Fibroblast of skin of right quadriceps (primary cell): ENCODE data around the gene ROBO1.

Experiments
- DNase-seq: peaks from one replicate; pipeline ENCODE4 v3.0.0-alpha.2; 2013

ROBO1 gene

DNA sequence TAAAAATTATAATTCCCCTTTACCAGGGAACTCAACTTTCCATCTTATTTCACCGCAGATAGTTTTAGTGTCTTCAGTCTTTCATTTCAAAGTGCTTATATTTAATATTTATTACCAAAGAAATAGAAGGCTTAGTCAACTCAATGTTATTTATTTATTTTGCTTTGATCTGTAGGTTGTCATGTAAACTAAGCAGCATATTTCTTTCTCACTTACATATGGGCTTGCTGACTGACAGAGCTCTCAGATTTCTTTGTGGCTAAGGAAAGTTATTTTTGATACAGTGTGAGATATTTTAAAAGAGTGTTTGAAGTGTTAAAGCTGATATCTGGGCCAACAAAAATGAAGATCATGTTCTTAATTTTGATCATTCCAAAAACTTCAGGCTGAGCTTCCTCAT is 331.4 kb downstream of the ROBO1 start:
- no peak for DNase-seq

DNA sequence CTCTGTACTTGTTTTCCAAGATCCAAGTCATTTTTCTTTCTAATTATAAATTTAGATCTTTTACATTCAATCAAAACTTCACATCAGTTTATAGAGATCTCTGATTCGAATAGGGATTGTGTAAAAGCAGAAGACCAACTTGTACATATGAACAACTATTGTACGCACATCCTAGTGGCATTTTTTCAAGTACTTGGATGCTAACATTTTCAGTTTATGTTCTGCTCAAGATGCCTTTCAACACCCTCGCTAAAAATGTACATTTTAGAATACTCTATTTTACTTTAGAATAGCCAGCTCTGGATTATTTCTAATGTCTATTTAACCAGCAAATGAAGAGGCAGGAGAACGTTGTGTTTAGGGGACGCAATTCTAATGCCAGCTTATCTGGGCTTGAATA is 340.7 kb downstream of the ROBO1 start:
- DNase-seq, result no peak

DNA sequence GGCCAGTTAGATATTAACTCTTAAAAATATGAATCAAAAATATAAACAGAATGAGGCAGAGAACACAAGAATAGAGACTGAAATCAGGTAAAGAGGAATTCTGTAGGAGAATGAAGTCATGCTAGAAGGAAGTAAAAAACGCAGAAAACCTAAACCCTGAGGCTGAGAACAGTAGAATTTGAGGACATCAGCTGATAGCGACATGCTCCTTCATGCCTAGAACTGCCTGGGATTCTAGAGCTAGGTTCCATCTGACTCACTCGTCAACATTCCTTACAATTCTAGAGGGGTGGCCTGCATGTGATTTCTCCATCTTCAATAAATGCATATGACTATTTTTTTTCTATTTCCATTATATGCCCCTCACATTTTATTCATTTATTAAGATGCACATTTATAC is 343.0 kb downstream of the ROBO1 start:
- DNase-seq, result no peak

DNA sequence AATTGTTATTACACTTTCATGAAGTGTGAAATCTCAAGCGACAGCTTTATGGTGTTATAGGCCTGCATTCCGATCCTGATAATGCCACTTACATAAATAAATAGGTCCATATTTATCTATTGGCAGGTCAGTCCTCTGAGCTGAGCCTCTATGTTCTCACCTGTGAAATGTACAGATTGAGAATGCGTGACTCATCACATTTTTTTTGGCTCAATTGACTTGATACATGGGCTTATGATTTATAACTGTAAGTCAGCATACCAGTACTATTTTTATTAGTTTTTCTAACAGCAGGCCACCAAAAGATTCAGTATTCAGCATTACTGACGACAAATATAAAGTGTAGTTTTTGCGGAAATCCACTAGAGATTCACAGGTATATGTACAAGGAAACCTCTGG is 344.4 kb downstream of the ROBO1 start:
- no peak for DNase-seq

DNA sequence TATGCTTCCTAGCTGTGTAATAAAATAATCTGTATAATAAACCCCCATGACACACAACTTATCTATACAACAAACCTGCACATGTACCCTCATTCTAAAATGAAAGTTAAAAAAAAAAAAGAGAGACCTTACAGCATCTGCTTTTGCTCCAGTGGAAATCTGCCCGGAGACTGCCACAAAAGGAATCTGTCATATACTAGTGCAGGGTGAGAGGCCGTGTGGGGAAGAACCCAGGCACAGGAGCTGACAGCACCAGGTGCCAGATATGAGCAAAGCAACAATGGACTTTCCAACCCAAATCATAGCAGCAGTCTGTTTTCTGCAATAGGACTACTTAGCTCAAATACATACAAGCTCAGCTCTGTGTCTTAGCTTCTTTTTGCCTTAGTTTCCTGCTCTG is 346.5 kb downstream of the ROBO1 start:
- DNase-seq, result no peak

DNA sequence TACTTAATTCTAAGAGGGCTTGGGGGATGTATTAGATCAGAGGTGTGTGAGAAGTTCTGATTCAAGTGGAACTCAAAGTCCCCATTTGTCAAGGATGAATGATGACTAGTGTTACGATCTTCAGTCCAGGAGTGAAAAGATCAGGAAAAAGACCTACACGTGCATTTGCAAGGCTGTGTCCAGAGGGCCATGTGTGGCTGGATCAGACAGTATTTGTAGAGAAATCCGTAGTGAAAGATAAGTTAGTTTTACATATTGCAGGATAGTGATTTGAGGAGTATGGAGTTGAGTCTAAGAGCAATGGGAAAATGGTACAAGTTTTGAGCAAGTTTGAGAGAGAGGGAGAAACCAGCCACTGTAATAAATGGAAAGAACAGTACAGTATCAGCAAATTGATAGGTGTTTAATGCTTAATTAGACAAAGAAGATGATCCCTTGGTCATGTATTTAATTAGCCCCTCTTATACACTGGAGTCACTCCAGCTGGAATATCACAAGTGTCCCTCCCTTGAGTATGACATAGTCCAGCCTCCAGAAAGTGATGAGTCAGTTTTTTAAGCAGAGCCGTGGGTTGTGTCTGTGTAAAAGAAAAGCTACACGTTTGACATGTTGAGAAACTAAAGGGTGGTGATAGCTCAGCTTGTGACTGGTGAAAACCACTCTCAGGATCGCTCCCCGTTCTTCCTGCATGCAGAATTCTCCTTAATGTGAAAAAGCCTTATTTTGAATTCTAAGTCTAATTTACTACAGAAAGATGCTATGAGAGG is 348.8 kb downstream of the ROBO1 start:
- no peak for DNase-seq

DNA sequence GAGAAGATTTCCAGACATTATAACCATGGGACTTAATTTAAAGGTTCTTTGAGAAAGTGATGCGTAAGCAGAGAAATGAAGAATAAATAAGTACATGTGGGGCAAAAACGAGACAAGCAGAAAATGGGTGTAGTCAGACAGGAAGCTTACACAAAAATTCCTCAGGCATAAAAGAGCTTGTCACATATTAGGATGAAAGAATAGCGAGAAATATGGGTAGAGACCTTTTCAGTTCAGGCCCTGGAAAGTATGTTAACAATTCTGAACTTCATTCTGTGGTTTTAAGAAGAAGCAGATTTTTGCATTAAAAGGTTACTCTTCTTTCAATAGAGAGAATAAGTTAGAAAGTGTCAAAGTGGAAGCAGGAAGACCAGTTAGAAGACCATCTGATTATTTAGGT is 352.4 kb downstream of the ROBO1 start:
- DNase-seq, result peak; percentile 24

DNA sequence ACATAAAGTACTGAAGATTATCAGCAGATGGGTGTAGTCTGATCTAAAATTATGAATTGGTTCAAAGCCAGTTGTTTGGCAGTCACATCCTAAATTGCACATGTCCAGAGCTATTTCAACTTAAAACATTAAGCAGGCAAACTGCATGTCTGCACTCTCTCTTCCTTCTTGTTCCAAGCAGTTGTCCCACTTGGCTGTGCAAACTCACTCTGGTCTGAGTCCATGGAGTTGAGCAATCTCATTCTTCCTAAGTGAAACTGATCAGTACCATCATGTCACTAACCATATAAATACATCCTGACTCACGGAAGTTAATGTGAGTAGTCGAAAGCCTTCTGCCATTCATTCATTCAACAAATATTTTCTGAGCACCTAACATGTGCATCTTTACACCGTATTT is 353.0 kb downstream of the ROBO1 start:
- peak; percentile 58 for DNase-seq

DNA sequence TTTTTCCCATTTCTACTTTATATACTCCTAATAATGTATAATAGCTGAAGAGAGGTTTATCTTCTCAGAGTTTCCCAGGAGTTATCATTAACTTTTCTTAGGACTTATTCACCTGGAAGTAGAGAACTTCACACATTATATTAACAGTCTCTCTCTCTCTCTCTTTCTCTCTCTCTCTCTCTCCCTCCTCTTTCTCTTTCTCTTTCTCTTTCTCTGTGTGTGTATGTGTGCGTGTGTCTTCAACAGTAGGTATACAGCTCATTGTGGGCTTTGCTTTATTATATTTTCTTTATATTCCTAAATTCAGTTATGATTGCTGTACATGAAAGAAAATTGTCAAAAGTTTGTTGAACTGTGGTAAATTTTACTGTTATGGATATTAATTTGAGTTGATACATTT is 353.8 kb downstream of the ROBO1 start:
- no peak for DNase-seq

DNA sequence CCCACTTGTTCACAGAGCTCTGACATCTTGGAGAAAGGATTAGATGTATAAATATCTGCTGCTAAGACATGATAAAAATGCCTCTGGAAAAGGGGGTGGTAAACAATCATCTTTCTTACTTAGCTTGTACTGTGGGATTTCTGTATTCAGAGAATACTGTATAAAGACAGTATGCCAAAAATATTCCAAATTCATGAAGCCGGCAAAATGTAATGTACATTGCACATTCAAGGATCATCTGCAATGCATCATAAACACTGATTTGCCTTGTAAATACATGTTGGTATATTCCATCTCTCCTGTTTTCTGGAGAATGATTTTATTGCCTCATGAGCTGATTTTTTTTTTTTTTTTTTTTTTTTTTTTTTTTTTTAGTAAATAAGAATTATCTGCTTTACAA is 355.3 kb downstream of the ROBO1 start:
- DNase-seq, result no peak

DNA sequence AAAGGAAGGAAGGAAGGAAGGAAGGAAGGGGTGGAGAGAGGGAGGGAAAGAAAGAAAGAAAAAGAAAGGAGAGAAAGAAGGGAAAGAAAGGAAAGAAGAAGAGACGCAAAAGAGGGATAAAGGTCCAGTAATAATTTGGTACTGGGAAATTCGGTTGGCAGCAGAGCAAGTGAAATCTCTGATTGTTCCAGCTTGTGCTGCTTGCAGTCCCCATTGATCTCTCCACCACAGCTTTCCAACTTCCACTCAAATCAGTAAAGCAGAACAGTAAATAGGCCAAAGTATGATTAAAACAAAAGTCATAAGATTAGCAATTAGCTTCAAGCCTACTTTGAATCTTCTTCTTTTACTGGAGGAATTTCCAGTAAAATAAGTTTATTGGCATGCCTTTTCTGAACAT is 357.2 kb downstream of the ROBO1 start:
- no peak for DNase-seq

DNA sequence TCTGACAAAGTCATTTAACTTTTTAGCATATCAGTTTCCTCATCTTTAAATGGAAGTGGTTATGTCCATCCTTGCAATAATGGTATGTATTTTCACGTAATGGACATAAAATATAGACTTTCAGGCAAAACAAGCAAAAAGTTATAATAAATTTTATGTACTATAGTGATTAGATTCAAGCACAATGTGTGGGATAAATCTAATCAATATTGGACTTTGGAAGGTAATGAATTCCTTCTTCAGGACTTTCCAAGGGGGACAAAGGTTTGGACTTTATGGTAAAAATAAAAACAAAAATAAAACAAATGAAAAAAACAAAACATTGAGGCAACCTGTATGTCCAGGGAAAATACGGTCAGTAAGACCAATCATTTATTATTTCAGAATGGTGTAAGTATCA is 357.7 kb downstream of the ROBO1 start:
- DNase-seq, result no peak

DNA sequence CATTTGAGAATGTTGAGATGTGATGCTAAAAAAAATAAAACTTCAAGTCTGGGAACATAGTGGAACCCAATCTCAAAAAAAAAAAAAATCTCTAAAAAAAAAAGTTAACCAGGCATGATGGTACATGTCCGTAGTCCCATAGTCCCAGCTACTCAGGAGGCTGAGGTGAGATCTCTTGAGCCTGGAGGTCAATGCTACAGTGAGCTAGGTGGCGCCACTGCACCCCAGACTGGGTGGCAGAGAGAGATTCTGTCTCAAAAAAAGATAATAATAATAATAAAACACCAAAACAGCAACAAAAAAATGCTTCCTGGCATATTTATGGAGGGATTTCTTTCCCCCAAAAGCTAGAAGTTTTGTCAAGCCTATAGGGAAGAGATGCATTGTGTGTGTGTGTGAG is 361.6 kb downstream of the ROBO1 start:
- DNase-seq, result no peak

DNA sequence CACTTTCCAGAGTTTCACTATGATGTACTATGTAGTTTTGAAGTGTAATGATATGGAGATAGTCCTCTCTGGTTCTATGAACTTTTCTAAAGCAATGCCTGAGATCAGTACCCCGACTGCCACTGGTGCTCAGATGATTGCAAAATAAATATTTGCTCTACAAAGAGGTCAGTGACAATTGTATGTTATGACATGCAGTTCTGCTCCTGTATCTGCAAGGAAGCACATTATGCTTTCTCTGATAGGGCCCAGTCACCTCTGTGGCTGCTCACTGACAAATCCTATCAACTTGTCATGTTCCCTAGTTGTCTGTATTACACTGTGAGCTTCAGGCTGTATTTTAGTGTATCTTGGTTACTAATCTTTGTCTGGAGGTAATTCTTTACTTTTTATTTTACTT is 362.6 kb downstream of the ROBO1 start:
- DNase-seq, result no peak

DNA sequence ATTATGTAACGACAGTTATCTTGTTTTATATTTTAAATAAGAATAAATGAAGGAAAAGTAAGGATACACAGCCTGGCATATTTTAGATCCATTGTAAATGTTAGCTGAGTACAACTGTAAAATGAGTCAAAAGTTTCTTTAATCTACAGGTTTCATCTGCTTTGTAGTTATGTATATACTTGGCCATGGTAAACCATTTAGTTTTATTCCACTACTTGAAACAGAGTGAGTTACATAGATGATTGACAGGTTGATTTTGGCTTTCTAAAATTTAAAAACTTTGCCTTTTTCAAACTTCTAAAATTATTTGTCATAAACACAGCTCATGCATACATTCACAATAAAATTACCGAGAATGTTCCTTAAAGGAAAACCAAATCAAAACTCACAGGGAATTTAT is 371.2 kb downstream of the ROBO1 start:
- DNase-seq, result no peak

DNA sequence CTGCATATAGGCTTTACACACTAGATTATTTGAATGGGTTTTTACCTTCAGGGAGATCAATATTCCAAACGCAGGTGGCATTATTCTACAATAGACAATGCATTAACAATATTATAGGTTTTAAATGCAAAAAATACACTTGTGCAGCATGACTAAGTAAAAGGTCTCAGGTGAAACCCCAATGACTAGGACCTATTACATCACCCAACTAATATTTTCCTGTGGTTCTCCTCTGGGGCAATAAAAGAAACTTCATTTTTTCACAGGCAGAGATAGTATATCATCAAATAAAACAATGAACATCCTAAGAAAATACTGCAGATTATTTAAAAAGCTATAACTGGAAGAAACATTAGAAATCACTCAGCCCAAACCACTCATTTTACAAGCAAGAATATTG is 375.3 kb downstream of the ROBO1 start:
- DNase-seq, result no peak

DNA sequence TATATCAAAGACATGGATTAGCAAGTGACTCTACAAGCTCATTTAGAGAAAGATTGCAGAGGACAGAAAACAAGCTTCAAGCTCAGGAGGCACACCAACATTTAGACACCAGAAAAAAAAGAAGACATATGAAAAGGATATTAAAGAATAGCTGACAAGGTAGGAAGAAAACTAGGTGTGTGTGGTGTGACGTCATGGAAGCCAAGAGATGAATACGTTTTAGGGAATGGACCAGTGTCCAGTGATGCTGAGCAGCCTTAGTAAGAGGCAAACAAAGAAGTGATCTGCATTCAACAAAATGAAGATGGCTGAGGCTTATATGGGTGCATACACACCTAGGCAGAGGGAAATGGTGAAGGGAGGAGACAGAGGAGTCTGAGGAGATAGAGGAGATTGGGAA is 377.4 kb downstream of the ROBO1 start:
- no peak for DNase-seq

DNA sequence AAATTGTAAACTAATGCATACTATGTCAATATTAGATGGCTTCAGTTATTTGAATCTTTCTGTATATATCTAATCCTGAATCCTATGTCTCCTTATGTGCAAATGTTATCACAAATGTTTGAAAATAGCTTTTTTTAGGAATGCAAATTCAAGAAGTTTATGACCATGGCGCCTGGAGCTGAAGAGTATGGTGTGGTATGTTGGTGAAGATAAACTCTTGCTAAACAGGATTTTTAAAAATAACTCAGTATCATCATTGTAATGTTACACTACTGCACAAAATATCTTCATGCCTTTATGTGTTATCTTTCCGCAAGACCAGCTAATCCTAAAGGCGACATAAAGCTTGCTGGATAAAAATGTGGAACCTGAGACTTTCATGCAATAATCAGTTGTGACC is 382.6 kb downstream of the ROBO1 start:
- DNase-seq, result no peak

DNA sequence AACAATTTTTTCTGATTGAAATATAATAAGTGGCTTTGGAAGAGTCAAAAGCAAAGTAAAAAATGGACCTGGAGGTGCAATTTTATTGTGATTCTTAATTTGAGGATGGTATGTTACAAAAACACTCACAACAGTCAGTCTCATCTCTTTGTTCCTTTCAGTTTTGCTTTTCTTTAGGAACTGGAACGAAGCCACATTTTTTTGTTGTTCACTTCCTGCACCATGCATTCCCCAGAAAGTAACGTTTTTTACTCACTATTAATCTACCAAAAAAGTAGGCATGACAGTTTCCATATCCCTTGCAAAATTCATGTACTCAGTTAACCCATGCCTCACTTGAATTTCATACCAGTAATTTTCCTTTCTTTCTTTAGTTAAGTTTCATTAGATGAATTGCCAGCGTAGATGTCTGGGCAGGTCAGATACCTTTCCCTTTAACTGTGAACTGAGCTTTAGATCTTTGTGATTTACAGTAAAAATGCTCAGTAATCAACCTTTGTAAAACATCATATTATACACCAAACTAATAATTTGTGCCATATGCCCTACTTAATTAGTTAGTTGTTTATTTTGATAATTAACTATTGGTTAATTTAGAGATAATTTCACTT is 384.3 kb downstream of the ROBO1 start:
- DNase-seq, result peak; percentile 55

DNA sequence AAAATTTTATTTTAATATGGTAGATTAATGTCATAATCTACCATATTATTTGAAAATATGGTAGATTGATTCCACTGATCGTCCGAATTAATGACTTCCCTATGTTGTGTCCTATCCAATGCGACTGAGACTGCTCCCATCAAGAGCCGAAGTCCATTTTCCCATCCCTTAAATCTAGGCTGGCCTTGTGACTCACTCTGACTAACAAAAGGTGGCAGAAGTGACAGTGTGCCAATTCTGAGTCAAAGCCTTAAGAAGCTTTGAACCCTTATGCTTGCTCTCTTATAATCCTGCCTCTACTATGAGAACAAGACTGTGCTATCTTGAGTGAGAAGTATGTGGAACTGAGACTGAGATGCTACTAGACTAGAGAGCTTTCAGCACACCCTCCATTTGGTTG is 387.2 kb downstream of the ROBO1 start:
- DNase-seq, result no peak

DNA sequence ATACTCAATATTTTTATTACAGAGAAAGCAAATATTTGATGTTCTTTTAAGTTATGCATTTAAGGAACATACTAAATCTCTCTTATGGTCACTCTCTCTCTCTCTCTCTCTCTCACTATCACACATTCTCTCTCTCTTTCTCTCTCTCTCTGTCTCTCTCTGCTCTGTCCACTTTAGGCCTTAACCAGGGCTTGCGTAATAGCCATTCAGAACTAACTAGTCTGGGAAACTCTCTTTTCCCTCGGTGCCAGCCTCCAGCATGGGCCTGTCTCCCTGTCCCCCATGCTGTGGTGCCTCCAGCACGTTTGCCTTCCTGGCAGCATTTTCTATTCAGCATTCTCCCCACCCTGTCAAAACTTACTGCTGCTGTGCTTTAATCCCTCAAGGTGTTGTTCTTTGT is 389.7 kb downstream of the ROBO1 start:
- no peak for DNase-seq

DNA sequence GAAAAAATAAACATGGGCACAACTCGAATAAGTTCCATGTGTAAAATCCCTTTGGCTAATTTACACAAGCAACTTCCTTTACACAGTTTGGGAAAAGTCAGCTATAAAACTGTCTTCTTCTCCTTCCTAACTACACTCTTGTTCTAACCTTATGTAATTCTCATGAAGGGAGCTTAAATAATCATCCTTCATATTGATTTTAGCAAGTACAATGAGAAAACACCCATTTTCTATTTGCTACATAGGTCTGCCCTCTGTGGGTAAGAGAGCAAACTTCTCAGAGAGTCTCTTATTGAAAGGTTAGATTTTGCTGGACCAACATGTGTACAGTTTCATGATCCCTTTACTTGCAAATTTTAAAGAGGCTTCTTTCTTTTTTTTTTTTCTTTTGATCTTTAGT is 398.5 kb downstream of the ROBO1 start:
- DNase-seq, result no peak

DNA sequence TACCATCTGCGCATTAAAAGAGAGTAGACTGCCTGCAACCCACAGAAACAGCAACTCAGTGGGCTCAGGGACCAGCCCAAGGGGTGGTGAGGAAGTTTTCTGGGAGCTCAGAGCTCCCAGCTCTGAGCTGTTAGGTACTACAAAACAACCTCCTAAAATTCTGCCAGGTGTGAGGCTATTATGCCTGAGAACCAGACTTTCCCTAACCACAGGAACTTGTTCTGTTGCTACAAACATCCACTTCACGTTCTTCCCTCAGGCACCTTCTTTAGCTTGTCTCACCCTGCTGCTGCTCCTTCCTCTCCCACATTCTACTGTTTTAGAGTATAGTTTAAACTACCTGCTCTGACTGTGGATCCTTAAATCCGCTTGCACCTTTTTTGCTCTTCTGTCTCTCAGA is 399.4 kb downstream of the ROBO1 start:
- DNase-seq, result no peak

DNA sequence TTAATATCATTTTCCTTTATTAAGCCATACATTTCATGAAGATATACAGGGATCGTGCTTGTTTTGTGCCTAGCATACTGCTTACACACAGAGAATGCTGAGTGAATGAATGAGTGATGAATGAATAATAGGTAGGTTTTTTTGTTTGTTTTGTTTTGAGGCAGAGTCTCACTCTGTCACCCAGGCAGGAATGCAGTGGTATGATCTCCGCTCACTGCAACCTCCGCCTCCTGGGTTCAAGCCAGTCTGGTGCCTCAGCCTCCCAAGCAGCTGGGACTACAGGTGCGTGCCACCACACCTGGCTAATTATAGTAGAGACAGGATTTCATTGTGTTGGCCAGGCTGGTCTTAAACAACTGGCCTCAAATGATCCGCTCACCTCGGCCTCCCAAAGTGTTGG is 400.0 kb downstream of the ROBO1 start:
- no peak for DNase-seq

DNA sequence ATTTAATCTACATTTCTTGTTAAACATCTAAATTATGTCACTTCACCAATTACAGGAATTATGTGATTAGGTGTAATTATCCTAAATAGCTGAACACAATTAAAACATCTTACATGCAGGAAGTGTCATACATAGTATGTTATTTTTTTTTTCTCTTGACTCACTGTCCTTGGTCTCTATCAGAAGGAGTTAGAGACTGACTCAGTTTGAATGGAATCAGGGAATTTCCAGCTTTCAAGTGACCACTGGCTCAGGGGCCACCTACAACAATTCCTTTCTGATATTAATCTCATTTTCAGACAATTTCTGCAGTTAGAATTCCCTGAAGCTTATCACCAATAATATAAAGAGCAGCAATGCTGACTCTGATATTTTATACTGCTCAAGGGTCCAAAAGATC is 400.7 kb downstream of the ROBO1 start:
- peak; percentile 60 for DNase-seq
